ENCODE measurements around the gene KIAA1671.

The KIAA1671 gene

DNA sequence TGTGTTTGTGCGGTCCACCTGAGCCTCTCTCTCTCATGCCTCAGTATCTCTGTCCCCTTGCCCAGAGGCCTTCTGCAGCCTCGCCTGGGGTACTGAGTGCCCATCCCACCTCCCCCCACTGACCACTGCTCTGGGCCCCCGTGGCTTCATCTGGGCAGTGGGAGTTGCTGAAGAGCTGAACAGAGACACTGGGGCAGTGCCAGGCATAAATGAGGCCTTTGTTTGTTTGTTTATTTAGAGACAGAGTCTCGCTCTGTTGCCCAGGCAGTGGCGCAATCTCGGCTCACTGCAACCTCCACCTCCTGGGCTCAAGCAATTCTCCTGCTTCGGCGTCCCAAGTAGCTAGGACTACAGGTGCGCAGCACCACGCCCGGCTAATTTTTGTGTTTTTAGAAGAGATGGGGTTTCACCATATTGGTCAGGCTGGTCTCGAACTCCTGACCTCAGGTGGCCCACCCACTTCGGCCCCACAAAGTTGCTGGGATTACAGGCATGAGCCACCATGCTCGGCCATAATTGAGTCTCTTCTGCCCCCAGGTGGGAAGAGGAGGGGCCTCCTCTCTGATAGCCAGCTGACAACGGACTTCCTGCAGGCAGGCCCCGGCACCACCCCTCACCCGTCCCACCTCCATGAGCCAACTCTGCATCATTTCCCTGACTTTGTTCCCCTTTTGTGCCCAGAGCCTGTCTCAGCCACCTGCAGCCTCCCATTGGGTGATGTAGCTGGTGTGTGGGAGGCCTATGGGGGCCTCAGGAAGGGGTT, 256.4 kb downstream of the KIAA1671 start:
- DNase-seq (ENCODE audit: low read depth), result no peak
- H3K4me3 ChIP-seq (ENCODE audit: low read depth, low read length), result no peak overlapping the region

DNA sequence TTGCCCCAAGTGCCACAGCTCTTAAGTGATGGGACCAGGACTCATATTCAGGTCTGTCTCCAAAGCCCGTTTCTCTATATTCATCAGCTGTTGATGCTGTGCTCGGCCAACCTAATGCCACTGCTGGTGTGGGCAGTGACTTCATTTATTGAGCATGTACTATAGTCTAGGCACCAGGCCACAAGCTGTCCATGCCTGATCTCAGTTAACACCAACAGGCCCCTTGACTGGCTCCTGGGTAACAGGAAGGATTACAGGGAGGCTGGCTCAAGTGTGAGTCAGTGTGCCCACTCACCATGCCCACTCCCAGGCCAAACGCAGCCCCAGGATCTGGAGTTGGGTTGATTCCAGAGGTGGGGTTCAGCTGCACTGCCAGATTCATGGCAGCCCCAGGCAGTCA, 258.3 kb downstream of the KIAA1671 start:
- DNase-seq (ENCODE audit: low read depth), result no peak
- no peak overlapping the region for H3K4me3 ChIP-seq (ENCODE audit: low read depth, low read length)
- TF ChIP-seq, protein P1, sequence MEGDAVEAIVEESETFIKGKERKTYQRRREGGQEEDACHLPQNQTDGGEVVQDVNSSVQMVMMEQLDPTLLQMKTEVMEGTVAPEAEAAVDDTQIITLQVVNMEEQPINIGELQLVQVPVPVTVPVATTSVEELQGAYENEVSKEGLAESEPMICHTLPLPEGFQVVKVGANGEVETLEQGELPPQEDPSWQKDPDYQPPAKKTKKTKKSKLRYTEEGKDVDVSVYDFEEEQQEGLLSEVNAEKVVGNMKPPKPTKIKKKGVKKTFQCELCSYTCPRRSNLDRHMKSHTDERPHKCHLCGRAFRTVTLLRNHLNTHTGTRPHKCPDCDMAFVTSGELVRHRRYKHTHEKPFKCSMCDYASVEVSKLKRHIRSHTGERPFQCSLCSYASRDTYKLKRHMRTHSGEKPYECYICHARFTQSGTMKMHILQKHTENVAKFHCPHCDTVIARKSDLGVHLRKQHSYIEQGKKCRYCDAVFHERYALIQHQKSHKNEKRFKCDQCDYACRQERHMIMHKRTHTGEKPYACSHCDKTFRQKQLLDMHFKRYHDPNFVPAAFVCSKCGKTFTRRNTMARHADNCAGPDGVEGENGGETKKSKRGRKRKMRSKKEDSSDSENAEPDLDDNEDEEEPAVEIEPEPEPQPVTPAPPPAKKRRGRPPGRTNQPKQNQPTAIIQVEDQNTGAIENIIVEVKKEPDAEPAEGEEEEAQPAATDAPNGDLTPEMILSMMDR (IDR thresholded peaks at IDR 0.05; ENCODE audit: insufficient read depth, low read depth, low read length, missing control alignments), result no peak

More for the DNA sequence above, 256.4 kb downstream of the KIAA1671 start:
- TF ChIP-seq, protein P1 (IDR thresholded peaks at IDR 0.05; ENCODE audit: insufficient read depth, low read depth, low read length, missing control alignments), result no peak

DNA sequence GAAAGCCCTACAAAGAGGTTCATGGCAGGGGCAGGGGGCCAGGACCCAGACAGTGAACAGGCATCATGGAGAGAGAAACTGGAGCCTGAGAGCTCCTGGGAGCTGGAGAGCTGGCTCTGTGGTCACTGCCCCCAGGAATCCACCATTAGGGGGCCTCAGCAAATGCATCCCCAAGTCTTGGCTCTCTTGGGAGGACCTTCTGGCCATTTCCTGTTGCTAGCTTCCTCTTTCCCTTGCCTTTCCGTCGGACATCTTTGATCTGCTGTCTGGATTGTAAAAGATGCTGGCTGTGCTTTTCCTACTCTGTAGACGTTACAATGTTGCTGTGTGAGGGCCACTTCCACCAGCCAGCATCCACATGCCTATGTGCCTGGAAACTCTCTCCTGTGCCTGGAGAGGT, 259.8 kb downstream of the KIAA1671 start:
- no peak for DNase-seq (ENCODE audit: low read depth)
- TF ChIP-seq, protein P1 (IDR thresholded peaks at IDR 0.05; ENCODE audit: insufficient read depth, low read depth, low read length, missing control alignments), result no peak
- H3K4me3 ChIP-seq (ENCODE audit: low read depth, low read length), result no peak overlapping the region

DNA sequence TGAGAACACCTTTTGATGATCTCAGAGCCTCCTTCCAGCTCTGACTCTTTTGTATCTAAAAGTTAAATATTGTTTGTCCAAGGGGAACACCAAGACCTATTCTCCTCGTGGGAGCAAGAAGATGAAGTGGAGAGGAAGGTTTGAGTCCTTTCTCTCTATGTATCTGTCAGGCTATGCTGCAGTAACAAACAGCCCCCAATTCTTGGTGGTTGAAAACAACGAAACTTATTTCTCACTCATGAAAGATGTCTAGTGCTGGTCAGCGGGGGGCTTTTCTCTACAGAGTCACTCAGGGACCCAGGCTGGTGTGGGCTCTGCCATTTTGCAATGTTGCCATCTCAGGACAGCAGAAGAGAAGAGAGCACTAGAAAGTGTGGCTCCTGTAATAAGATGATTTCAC, 260.7 kb downstream of the KIAA1671 start:
- no peak for DNase-seq (ENCODE audit: low read depth)
- H3K4me3 ChIP-seq (ENCODE audit: low read depth, low read length), result no peak overlapping the region
- TF ChIP-seq, protein P1 (IDR thresholded peaks at IDR 0.05; ENCODE audit: insufficient read depth, low read depth, low read length, missing control alignments), result no peak

DNA sequence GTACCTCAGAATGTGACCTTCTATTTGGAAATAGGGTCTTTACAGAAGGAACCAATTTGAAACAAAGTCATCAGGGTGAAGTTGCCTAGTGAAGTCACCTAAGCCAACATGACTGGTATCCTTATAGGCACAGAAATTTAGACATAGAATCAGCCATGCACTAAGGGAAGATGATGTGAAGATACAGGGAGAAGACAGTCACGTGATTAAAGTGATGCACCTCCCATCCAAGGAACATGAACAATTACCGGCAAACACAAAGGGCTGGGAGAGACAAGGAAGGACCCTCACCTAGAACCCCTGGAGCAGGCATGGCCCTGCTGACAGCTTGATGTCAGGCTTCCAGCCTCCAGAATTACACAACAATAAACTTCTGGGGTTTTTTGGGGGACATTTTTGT, 263.7 kb downstream of the KIAA1671 start:
- no peak overlapping the region for H3K4me3 ChIP-seq (ENCODE audit: low read depth, low read length)
- DNase-seq (ENCODE audit: low read depth), result no peak
- TF ChIP-seq, protein P1 (IDR thresholded peaks at IDR 0.05; ENCODE audit: insufficient read depth, low read depth, low read length, missing control alignments), result no peak

DNA sequence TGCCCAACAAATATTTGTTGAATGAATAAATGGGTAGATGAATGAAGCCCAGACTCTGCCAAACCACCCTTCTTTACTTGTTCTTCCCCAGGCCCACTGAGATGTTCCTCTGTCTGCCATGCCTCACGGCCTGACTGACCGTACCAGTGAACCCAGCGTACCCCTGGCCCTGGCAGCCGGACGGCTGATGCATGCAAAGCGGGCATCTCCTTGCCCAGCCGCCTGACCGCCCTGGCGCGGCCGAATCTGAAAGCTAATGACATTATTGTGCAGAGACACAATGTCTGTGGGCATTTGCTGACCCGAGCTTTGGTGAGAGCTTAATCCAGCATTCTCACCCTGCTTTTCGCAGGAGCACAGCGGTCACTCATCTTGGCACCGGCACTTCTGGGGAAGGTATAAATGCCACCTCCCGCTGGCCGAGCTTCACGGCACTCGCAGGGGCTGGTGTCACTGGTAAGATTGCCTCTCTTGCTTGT, 266.7 kb downstream of the KIAA1671 start, which contains the start of gene CRYBB2:
Gene CRYBB2, plus strand, starts transcription at position 429 of the 479 bp plus-strand sequence. CDS start 1,791 bp downstream, outside the sequence.
- TF ChIP-seq, protein P1 (IDR thresholded peaks at IDR 0.05; ENCODE audit: insufficient read depth, low read depth, low read length, missing control alignments), result no peak
- H3K4me3 ChIP-seq (ENCODE audit: low read depth, low read length), result no peak within 1 kb of the TSS
- no peak for DNase-seq (ENCODE audit: low read depth)

Data from GM12865 (cell line).